Measurements from ENCODE around the gene IFNA6. TPM values are rescaled to one million over a fixed set of nuclear protein-coding genes. Genes with fewer than 3 reads are reported as not detected.

The IFNA6 gene
- total and polyA plus RNA-seq, 2 experiments from 2014 or later = not detected

GRCh38 chr9:21333226-21333625 lies 17.5 kb downstream of the IFNA6 start (continued):
- no peak for TF ChIP-seq ETS1 (IDR thresholded peaks at IDR 0.05)
- TF ChIP-seq EZH2 (IDR thresholded peaks at IDR 0.05; ENCODE audit: low read depth, unreplicated experiment) = no peak

GRCh38 chr9:21331676-21332402 lies 18.8 kb downstream of the IFNA6 start:
- Mint-ChIP-seq H3K9me3 (no peaks in the 10 kb centered on the region), H3K4me1 (peaks cover 29% of the 10 kb centered on the region), H3K36me3 (ENCODE audit: low read depth) (peaks cover 12% of the 10 kb centered on the region; the same call in 2 of the 3 replicates), H3K4me3 (no peak overlapping the region; the same call in 2 of the 3 replicates), H3K27ac (no peak overlapping the region), H3K27me3 (ENCODE audit: insufficient read depth, low read depth, poor library complexity) (peaks cover 4% of the 10 kb centered on the region)
- no peak for DNase-seq (ENCODE audit: low spot score)
- Histone ChIP-seq H3K79me2 (replicated peaks; ENCODE audit: insufficient read depth) (peaks cover 53% of the 10 kb centered on the region), H3K9me2 (ENCODE audit: insufficient read depth) (no peaks in the 10 kb centered on the region), H3K27me3 (ENCODE audit: insufficient read depth) (no peaks in the 10 kb centered on the region), H3F3A (replicated peaks; ENCODE audit: low read depth) (no peaks in the 10 kb centered on the region), H2AFZ (no peak overlapping the region), H3K4me3 (peak overlapping the region; percentile 79; the same call in 1 of the 2 replicates), H3K4me2 (peak overlapping the region; percentile 9; the same call in 1 of the 2 replicates), H3K27ac (ENCODE audit: low read depth) (no peak overlapping the region), H4K20me1 (replicated peaks; ENCODE audit: insufficient read depth) (peaks cover 15% of the 10 kb centered on the region), H3K36me3 (ENCODE audit: insufficient read depth) (no peaks in the 10 kb centered on the region), H3K4me1 (ENCODE audit: insufficient read depth) (peaks cover 14% of the 10 kb centered on the region)
- no peak for ATAC-seq
- TF ChIP-seq REST (IDR thresholded peaks at IDR 0.05; ENCODE audit: unreplicated experiment) (no peak), STAT1 (IDR thresholded peaks at IDR 0.05; ENCODE audit: unreplicated experiment) (no peak), ZNF331 (CRISPR knock-in tag; IDR thresholded peaks at IDR 0.05; ENCODE audit: low read depth) (no peak), ZNF114 (CRISPR knock-in tag; IDR thresholded peaks at IDR 0.05) (no peak), CREB1 (CRISPR knock-in tag; IDR thresholded peaks at IDR 0.05; ENCODE audit: low read depth) (no peak), JUNB (IDR thresholded peaks at IDR 0.05; ENCODE audit: unreplicated experiment) (no peak), EZH2 (IDR thresholded peaks at IDR 0.05; ENCODE audit: low read depth, unreplicated experiment) (no peak), POLR2AphosphoS5 (IDR thresholded peaks at IDR 0.05; ENCODE audit: low read depth) (no peak), ETS1 (IDR thresholded peaks at IDR 0.05) (no peak), ZNF462 (CRISPR knock-in tag; IDR thresholded peaks at IDR 0.05) (no peak)

Measured in GM23338 (cell line).